Measurements from ENCODE around the gene C22orf42. TPM values are rescaled to one million over a fixed set of nuclear protein-coding genes. Genes with fewer than 3 reads are reported as not detected.
"Not testable (repeated sequence)": the region's sequence is repeated elsewhere in the genome, so short reads cannot be mapped to it uniquely, and the experiment has no call there.

Gene C22orf42
- total RNA-seq, 1 donor from 2014 or later, result not detected

DNA sequence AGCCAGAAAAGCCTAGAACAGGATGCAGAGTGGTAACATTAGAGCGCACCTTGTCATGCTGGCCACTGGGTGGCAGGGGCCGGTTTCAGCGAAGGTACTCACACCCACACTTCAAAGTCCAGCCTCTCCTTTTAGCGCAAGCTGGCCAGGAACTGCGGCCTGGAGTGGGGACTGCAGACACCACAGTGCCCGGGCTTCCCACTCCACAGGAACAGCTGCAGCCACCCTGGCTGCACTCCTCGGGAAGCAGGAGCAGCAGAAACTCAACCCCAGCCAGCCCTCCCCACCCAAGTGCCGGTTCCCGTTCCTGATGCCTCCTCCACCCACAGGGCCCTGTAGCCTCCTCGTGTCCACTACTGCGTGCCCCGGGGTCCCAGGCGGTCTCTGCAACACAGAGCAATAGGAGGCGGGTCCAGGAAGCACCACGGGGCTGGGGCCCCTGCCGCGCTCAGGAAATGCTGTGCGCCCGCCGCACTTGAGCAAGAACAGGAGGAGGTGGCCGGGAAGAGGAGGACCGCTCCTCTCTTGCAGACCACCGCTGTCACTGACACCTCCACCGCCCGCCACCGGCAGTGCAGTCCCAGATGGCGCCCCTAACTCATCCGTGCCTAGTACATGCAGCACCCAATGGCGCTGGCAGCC lies 43.6 kb upstream of the C22orf42 start:
- Mint-ChIP-seq H3K36me3 (ENCODE audit: low read depth) (no peaks in the 10 kb centered on the region), H3K4me3 (peak overlapping the region; percentile 72), H3K27me3 (ENCODE audit: low read depth) (peaks cover 73% of the 10 kb centered on the region), H3K27ac (ENCODE audit: unreplicated experiment) (no peak overlapping the region), H3K9me3 (no peaks in the 10 kb centered on the region), H3K4me1 (peaks cover 19% of the 10 kb centered on the region)
- TF ChIP-seq, protein P1, sequence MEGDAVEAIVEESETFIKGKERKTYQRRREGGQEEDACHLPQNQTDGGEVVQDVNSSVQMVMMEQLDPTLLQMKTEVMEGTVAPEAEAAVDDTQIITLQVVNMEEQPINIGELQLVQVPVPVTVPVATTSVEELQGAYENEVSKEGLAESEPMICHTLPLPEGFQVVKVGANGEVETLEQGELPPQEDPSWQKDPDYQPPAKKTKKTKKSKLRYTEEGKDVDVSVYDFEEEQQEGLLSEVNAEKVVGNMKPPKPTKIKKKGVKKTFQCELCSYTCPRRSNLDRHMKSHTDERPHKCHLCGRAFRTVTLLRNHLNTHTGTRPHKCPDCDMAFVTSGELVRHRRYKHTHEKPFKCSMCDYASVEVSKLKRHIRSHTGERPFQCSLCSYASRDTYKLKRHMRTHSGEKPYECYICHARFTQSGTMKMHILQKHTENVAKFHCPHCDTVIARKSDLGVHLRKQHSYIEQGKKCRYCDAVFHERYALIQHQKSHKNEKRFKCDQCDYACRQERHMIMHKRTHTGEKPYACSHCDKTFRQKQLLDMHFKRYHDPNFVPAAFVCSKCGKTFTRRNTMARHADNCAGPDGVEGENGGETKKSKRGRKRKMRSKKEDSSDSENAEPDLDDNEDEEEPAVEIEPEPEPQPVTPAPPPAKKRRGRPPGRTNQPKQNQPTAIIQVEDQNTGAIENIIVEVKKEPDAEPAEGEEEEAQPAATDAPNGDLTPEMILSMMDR (conservative IDR thresholded peaks at IDR 0.05), result peak; percentile 68
- DNase-seq (ENCODE audit: low read depth, low spot score), result peak; percentile 29

DNA sequence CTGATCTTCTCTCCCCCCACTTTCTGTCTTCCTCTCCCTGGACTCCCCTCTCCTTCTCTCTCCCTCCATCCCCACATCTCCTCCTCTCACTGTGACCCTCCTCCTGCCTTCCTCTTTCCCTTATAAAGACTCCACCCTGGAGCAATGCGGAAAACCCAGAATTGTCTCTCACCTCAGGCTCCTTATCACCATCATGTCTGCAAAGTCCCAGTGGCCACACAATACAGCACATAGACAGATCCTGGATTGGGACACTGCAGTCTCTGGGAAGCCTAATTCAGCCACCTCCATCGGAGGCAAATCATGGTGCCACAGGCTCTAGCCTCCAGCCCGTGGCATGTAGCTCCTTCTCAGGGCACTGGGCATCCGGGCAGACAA lies 43.0 kb upstream of the C22orf42 start:
- peak overlapping the region; percentile 72 for H3K4me3 Mint-ChIP-seq
- DNase-seq (ENCODE audit: low read depth, low spot score), result no peak
- peaks cover 19% of the 10 kb centered on the region for H3K4me1 Mint-ChIP-seq
- no peak overlapping the region for H3K27ac Mint-ChIP-seq (ENCODE audit: unreplicated experiment)
- no peaks in the 10 kb centered on the region for H3K9me3 Mint-ChIP-seq
- H3K36me3 Mint-ChIP-seq (ENCODE audit: low read depth), result no peaks in the 10 kb centered on the region
- TF ChIP-seq, protein P1 (conservative IDR thresholded peaks at IDR 0.05), result no peak
- peaks cover 75% of the 10 kb centered on the region for H3K27me3 Mint-ChIP-seq (ENCODE audit: low read depth)

DNA sequence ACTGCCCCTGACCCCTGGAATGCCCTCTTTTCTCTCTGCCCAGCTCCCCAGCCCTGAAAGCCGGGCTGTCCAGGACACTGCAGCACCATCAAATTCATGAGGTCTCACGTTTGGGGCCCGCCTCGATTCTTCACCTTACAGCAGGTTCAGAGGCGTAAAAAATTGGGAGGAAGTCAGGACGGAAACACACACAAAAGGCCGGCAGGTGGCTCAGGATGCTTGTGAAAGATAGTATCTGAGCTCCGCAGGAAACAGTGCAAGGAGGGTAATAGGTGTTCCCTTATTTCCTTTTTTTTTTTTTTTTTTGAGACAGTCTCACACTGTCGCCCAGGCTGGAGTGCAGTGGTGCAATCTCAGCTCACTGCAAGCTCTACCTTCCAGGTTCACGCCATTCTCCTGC lies 41.6 kb upstream of the C22orf42 start:
- DNase-seq (ENCODE audit: low read depth, low spot score), result no peak
- Mint-ChIP-seq H3K27ac (ENCODE audit: unreplicated experiment) (no peak overlapping the region), H3K36me3 (ENCODE audit: low read depth) (no peaks in the 10 kb centered on the region), H3K27me3 (ENCODE audit: low read depth) (peaks cover 80% of the 10 kb centered on the region), H3K4me3 (no peak overlapping the region), H3K4me1 (peaks cover 19% of the 10 kb centered on the region), H3K9me3 (no peaks in the 10 kb centered on the region)
- TF ChIP-seq, protein P1 (conservative IDR thresholded peaks at IDR 0.05), result no peak

DNA sequence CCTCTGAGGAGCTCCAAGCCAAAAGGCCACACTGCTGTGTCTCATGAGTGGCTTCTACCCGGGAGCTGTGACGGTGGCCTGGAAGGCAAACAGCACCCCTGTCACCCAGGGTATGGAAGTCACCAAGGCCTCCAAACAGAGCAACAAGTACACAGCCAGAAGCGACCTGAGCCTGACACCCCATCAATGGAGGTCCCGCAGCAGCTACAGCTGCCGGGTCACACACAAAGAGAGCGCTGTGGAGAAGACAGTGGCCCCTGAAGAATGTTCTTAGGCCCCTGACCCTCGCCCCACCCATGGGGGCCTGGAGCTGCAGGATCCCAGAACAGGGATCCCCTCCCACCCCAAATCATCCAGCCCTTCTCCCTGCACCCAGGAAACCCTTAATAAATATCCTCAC lies 40.9 kb upstream of the C22orf42 start:
- no peak overlapping the region for H3K4me3 Mint-ChIP-seq
- H3K36me3 Mint-ChIP-seq (ENCODE audit: low read depth), result no peaks in the 10 kb centered on the region
- H3K9me3 Mint-ChIP-seq, result no peaks in the 10 kb centered on the region
- peaks cover 13% of the 10 kb centered on the region for H3K4me1 Mint-ChIP-seq
- peaks cover 82% of the 10 kb centered on the region for H3K27me3 Mint-ChIP-seq (ENCODE audit: low read depth)
- no peak overlapping the region for H3K27ac Mint-ChIP-seq (ENCODE audit: unreplicated experiment)
- no peak for DNase-seq (ENCODE audit: low read depth, low spot score)
- TF ChIP-seq, protein P1 (conservative IDR thresholded peaks at IDR 0.05), result no peak

DNA sequence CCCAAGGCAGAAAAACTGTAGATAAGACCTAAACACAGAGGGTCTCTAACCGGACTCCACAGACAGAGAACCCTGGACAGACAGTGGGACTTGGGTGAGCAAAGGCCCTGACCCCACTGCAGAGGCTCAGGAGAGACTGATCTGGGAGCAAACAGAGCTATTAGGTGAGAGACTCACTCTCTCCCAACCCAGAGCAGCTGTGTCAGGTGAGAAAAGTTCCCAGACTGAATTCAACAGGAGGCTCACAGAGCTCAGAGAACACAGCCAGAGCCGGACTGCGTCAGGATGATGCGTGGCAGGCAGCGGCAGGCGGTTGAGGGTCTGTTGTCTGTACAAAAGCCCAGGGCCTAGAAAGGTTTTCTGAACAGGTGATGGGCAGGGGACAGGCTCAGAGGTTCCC lies 40.2 kb upstream of the C22orf42 start:
- TF ChIP-seq, protein P1 (conservative IDR thresholded peaks at IDR 0.05), result no peak
- no peak for DNase-seq (ENCODE audit: low read depth, low spot score)
- Mint-ChIP-seq H3K27ac (ENCODE audit: unreplicated experiment) (no peak overlapping the region), H3K27me3 (ENCODE audit: low read depth) (peaks cover 80% of the 10 kb centered on the region), H3K4me1 (peaks cover 7% of the 10 kb centered on the region), H3K36me3 (ENCODE audit: low read depth) (no peaks in the 10 kb centered on the region), H3K4me3 (no peak overlapping the region), H3K9me3 (no peaks in the 10 kb centered on the region)

DNA sequence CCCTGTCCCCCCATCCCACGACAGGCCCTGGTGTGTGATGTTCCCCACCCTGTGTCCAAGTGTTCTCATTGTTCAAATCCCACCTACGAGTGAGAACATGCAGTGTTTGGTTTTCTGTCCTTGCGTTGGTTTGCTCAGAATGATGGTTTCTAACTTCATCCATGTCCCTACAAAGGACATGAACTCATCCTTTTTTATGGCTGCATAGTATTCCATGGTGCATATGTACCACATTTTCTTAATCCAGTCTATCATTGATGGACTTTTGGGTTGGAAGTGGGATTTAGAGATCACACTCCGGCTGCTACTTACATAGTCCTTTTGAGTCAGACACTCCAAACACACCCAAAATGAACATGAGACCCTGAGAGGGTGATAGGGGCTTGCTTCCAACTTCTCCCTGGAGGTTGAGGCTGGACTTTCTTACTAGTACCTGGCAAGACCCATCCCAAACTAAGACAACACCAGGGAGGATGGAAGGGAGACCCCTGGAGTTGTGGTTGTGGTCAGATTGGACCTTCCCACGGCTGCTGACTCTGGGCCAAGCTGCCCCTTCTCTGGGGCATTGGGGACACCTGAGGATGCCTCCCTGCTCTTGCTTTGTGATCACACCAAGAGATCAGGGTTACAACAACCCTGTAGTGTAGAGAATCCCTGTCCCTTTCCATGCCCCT lies 38.6 kb upstream of the C22orf42 start:
- H3K36me3 Mint-ChIP-seq (ENCODE audit: low read depth); DNase-seq (ENCODE audit: low read depth, low spot score); H3K27ac Mint-ChIP-seq (ENCODE audit: unreplicated experiment); H3K4me1 Mint-ChIP-seq; H3K9me3 Mint-ChIP-seq; H3K4me3 Mint-ChIP-seq: not testable (repeated sequence)
- peaks cover 70% of the 10 kb centered on the region for H3K27me3 Mint-ChIP-seq (ENCODE audit: low read depth)

DNA sequence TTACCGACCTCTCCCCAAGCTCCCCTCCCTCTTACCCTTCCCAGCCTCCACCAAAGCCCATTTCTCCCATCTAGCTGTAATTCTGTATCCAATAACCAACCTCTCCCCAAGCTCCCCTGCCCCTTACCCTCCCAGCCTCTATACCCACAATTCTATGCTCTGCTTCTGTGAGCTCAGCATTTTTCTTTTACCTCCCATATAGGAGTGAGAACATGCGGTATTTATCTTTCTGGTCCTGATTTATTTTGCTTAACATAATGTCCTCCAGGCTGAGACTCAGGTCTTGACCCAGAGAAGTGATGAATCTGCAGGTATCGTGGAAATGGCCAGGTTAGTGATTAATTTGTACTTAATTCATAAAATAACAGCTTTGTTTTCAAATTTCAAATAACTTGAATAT lies 36.8 kb upstream of the C22orf42 start:
- not testable (repeated sequence) for H3K9me3 Mint-ChIP-seq; H3K36me3 Mint-ChIP-seq (ENCODE audit: low read depth); DNase-seq (ENCODE audit: low read depth, low spot score); H3K27ac Mint-ChIP-seq (ENCODE audit: unreplicated experiment); H3K4me1 Mint-ChIP-seq; H3K4me3 Mint-ChIP-seq
- peaks cover 64% of the 10 kb centered on the region for H3K27me3 Mint-ChIP-seq (ENCODE audit: low read depth)

DNA sequence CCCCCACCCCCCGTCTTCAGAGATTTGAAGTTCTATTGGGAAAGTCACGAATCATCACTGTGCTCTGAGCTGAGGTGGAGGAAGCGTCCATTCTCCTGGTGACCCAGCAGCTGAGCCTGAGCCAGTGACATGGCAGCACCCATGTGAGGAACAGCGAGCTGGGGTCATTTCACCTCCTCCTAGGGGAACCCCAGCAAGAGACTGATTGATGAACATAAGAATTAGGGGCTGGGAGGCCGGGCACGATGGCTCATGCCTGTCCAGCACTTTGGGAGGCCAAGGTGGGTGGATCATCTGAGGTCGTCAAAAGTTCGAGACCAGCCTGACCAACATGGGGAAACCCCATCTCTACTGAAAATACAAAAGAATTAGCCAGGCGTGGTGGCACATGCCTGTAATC lies 34.2 kb upstream of the C22orf42 start:
- peaks cover 59% of the 10 kb centered on the region for H3K27me3 Mint-ChIP-seq (ENCODE audit: low read depth)
- H3K27ac Mint-ChIP-seq (ENCODE audit: unreplicated experiment); H3K36me3 Mint-ChIP-seq (ENCODE audit: low read depth); H3K4me3 Mint-ChIP-seq; DNase-seq (ENCODE audit: low read depth, low spot score); H3K9me3 Mint-ChIP-seq; H3K4me1 Mint-ChIP-seq: not testable (repeated sequence)

DNA sequence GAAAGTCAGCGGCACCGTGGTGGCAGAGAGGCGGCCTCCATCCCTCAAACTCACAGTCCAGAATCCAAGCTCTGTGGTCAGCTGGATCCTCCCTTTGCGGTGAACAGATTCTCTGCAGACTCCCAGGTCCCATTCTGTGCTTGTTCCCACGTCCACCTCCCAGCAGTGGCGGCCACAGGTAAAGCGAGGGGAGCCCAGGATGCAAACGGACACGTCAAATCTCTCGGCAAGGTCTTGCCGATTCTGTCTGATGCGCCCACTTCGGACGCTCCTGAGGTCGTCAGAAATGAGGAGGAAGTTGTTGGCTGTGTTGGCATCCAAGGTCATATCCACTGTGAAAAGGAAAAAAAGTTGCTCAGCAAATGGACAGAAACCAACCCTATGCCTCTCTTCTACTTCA lies 31.9 kb upstream of the C22orf42 start:
- not testable (repeated sequence) for H3K4me1 Mint-ChIP-seq; H3K36me3 Mint-ChIP-seq (ENCODE audit: low read depth); H3K27ac Mint-ChIP-seq (ENCODE audit: unreplicated experiment); H3K4me3 Mint-ChIP-seq; DNase-seq (ENCODE audit: low read depth, low spot score); H3K9me3 Mint-ChIP-seq
- peaks cover 58% of the 10 kb centered on the region for H3K27me3 Mint-ChIP-seq (ENCODE audit: low read depth)
